ENCODE data around the gene PKHD1.

- TF ChIP-seq POLR2AphosphoS5 (IDR thresholded peaks at IDR 0.05; ENCODE audit: low read depth, low read length) = no peak
- TF ChIP-seq TAF1 (IDR thresholded peaks at IDR 0.05; ENCODE audit: borderline replicate concordance, insufficient read depth, low read length) = no peak
- TF ChIP-seq REST (IDR thresholded peaks at IDR 0.05; ENCODE audit: insufficient read depth in 1 of 2, low read depth in 2 of 2, low read length in 2 of 2) = no peak
- no peak for TF ChIP-seq SIN3A (IDR thresholded peaks at IDR 0.05; ENCODE audit: borderline replicate concordance, insufficient read depth, low read length)
Measured at GRCh38 chr6:52059821-52060220, 27.6 kb downstream of the PKHD1 start.
